SU-DHL-6 (cell line): ENCODE data around the gene COQ10B.

Source experiments
- CTCF ChIP-seq: fragments of 200-600 bp; sonication (generic); IDR thresholded peaks from one replicate; pipeline ENCODE4 v1.5.1; 2017; ENCODE audit warnings: antibody characterized with exemption, mild to moderate bottlenecking, low read length, moderate library complexity; ENCODE audit not compliant: insufficient read depth, poor library complexity, severe bottlenecking
- EZH2phosphoT487 ChIP-seq: fragments of 200-600 bp; sonication (generic), shearing (Covaris generic); conservative IDR thresholded peaks from 2 replicates; pipeline ENCODE4 v1.6.1; 2018; ENCODE audit warnings: mild to moderate bottlenecking, antibody characterized with exemption, low read length, moderate library complexity, mixed read lengths

- no peak for TF ChIP-seq CTCF
- no peak for TF ChIP-seq EZH2phosphoT487
These were observed 51.2 kb downstream of the COQ10B start for GRCh38 chr2:197504512-197504911.
